HL-60 (cell line): Measurements from ENCODE around the gene BNIP1.

ENCODE experiments used
- DNase-seq, 2 experiments: peaks; one replicate each; pipeline ENCODE4 v3.0.0-alpha.2; 2010 to 2020; ENCODE audit warnings: low read depth in 1 of 2, low spot score in 1 of 2
- H3K27ac ChIP-seq: fragments of 250-450 bp; sonication (Bioruptor Pico); replicated peaks from 2 replicates; pipeline ENCODE4 v1.5.1; 2020; ENCODE audit warnings: mild to moderate bottlenecking, moderate library complexity
- H3K27me3 ChIP-seq: fragments of 250-450 bp; sonication (Bioruptor Pico); 2 replicates; pipeline ENCODE4 v1.5.1; 2021; ENCODE audit warnings: mild to moderate bottlenecking, moderate library complexity; ENCODE audit not compliant: insufficient read depth, poor library complexity, severe bottlenecking
- H3K4me3 ChIP-seq: replicated peaks from 2 replicates; pipeline ENCODE4 v1.5.1; 2011; ENCODE audit warnings: mild to moderate bottlenecking, control low read depth, low read length; ENCODE audit not compliant: insufficient read depth
- GABPA ChIP-seq: IDR thresholded peaks from 2 replicates; pipeline ENCODE4 v1.6.1; 2012; ENCODE audit warnings: low read depth
- POLR2AphosphoS5 ChIP-seq: IDR thresholded peaks from 2 replicates; pipeline ENCODE4 v1.6.1; 2012; ENCODE audit warnings: low read depth
- REST ChIP-seq: IDR thresholded peaks from 2 replicates; pipeline ENCODE4 v1.6.1; 2012; ENCODE audit warnings: low read depth; ENCODE audit not compliant: insufficient replicate concordance
- SPI1 ChIP-seq: IDR thresholded peaks from 2 replicates; pipeline ENCODE4 v1.6.1; 2012; ENCODE audit warnings: low read depth, mild to moderate bottlenecking, borderline replicate concordance
- TF ChIP-seq, protein P1 (sequence below): IDR thresholded peaks from one replicate; pipeline ENCODE4 v1.5.1; 2011; ENCODE audit warnings: low read length, control low read depth, inconsistent platforms; ENCODE audit not compliant: insufficient read depth

Gene BNIP1

DNA sequence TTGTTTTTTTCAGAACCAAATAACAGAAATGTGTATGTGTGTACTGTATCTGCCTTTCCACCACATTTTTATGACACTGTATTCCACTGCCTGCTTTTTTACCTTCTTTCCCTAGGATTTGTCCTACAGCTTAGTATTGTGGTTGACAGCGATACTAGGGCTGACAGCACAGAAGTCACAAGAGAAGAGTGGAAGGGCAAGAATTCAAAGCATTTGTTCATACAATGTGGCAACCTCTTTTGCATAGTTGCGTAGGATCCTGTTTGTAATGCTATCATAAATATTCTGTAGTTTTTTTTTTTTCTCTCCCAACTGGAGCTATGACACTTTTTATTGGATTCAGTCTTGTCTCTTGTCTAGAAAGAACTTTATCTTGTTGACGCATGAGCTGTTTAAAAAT lies 5.6 kb upstream of the BNIP1 start:
- no peaks in the 10 kb centered on the region for H3K27me3 ChIP-seq
- no peak overlapping the region for H3K27ac ChIP-seq
- TF ChIP-seq, protein P1, sequence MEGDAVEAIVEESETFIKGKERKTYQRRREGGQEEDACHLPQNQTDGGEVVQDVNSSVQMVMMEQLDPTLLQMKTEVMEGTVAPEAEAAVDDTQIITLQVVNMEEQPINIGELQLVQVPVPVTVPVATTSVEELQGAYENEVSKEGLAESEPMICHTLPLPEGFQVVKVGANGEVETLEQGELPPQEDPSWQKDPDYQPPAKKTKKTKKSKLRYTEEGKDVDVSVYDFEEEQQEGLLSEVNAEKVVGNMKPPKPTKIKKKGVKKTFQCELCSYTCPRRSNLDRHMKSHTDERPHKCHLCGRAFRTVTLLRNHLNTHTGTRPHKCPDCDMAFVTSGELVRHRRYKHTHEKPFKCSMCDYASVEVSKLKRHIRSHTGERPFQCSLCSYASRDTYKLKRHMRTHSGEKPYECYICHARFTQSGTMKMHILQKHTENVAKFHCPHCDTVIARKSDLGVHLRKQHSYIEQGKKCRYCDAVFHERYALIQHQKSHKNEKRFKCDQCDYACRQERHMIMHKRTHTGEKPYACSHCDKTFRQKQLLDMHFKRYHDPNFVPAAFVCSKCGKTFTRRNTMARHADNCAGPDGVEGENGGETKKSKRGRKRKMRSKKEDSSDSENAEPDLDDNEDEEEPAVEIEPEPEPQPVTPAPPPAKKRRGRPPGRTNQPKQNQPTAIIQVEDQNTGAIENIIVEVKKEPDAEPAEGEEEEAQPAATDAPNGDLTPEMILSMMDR: no peak
- TF ChIP-seq SPI1 (no peak), POLR2AphosphoS5 (no peak), GABPA (no peak), REST (no peak)
- no peak overlapping the region for H3K4me3 ChIP-seq
- DNase-seq: no peak

DNA sequence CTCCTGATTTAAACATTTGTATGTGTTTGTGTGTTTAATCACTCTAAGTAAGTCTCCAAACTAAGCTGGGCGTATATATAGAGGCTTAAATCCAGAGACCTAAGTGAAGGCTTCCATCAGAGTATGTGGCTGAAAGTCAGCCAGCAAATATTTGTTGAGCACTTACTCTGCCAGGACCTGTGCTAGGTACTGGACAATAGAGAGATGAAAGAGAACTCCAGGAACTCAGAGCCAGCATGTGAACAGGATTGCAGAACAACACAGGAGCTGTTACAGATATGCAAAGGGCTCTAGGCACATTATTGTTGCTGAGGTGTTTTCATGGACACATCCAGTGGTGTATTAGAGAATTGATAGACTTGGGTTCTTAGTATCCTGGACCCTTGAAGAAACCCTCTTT lies 4.7 kb upstream of the BNIP1 start:
- DNase-seq: no peak
- TF ChIP-seq, protein P1: no peak
- no peak for TF ChIP-seq GABPA
- no peak for TF ChIP-seq REST
- no peak for TF ChIP-seq SPI1
- no peak for TF ChIP-seq POLR2AphosphoS5
- Histone ChIP-seq H3K27me3 (no peaks in the 10 kb centered on the region), H3K4me3 (no peak overlapping the region), H3K27ac (no peak overlapping the region)

DNA sequence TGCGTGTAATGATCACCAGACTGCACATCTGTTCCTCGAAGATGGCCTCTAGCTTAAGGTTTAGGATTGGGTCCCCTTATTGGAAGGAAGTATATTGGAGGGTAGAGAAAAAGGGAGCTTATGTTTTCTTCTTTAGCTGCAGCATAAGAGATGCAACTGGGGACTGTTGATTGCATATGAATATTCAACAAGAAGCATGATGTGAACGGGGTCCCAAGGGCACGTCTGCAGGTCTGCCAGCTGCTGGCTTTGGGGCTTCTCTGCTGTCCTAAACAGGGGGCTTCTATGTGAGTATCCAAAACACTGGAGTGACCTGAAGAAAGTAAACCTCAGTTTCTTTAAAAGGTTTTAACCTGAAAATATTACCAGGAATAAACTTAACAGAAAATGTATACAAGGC lies 3.6 kb upstream of the BNIP1 start:
- H3K27me3 ChIP-seq: no peaks in the 10 kb centered on the region
- no peak overlapping the region for H3K4me3 ChIP-seq
- no peak for DNase-seq
- H3K27ac ChIP-seq: no peak overlapping the region
- TF ChIP-seq POLR2AphosphoS5 (no peak), GABPA (no peak)

DNA sequence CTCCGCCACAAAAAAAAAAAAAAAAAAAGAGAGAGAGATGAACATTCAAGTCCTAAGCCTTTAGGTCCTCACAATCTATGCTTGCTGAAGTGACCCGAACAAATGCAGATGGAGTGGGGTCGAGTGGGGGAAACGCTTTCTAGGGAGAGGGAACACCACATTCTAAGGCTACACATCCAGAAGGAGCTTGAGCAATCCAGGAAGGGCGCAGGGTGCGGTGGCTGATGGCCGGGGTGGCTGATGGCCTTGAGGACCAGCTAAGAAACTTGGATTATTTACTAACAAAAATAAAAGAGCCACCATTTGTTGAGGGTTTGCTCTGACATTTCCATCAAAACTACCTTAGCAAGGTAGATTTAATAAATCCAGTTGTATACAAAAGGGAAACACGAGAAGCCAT lies 764 bp upstream of the BNIP1 start:
- no peak for DNase-seq
- Histone ChIP-seq H3K4me3 (no peak overlapping the region), H3K27me3 (no peaks in the 10 kb centered on the region), H3K27ac (no peak overlapping the region)
- TF ChIP-seq, protein P1: no peak
- TF ChIP-seq REST (no peak), GABPA (no peak), POLR2AphosphoS5 (no peak), SPI1 (no peak)
